A549 (cell line): Measurements from ENCODE around the gene OR1S2. TPM values are rescaled to one million over a fixed set of nuclear protein-coding genes. Genes with fewer than 3 reads are reported as not detected.

Experiments used
- ATAC-seq, 2 experiments: fragments of 200-7000 bp in 1 of 2; fragments of >200 bp in 1 of 2; cut with Nextera tagmentation in 1 of 2; cut with Tn5 transposase in 1 of 2; 3 replicates each; pipeline versions ENCODE4 v1.8.0 to v1.9.1; 2018 to 2020; ENCODE audit warnings: mild to moderate bottlenecking in 1 of 2, moderate library complexity in 1 of 2
- CTCF ChIA-PET: fragments of 300-600 bp; sonication (Branson Sonifier 250); formaldehyde crosslinking; extraction: SDS; loops from one replicate; lab custom pipeline; 2021; ENCODE audit warnings: antibody characterized with exemption, inconsistent platforms; lab: Yijun Ruan, JAX
- POLR2A ChIA-PET: fragments of 350-600 bp; formaldehyde crosslinking; extraction: SDS; loops from one replicate; lab custom pipeline; 2021; ENCODE audit warnings: antibody characterized with exemption, inconsistent platforms; lab: Yijun Ruan, JAX
- DNase-seq, 2 experiments: peaks; one replicate each; pipeline versions ENCODE4 v3.0.0 to v3.0.0-alpha.2; 2011 to 2016; ENCODE audit warnings: low read depth in 1 of 2, low spot score in 1 of 2
- FAIRE-seq: peaks from 2 replicates; lab custom pipeline; 2011; peaks lifted over from hg19 to GRCh38; lab: Jason Lieb, UNC
- H3K27ac ChIP-seq, 2 experiments: fragments of >200 bp; sonication (Bioruptor Twin); formaldehyde crosslinking; 3 replicates each; pipeline ENCODE4 v1.5.1; 2016 to 2017
- H3K4me1 ChIP-seq: fragments of >200 bp; sonication (Bioruptor Twin); formaldehyde crosslinking; 3 replicates; pipeline ENCODE4 v1.6.1; 2016
- H3K4me2 ChIP-seq: fragments of >200 bp; sonication (Bioruptor Twin); formaldehyde crosslinking; 3 replicates; pipeline ENCODE4 v1.6.1; 2016
- H3K4me3 ChIP-seq: fragments of >200 bp; sonication (Bioruptor Twin); formaldehyde crosslinking; 3 replicates; pipeline ENCODE4 v1.5.1; 2016
- H3K9me3 ChIP-seq: fragments of >200 bp; sonication (Bioruptor Twin); formaldehyde crosslinking; 3 replicates; pipeline ENCODE4 v1.6.1; 2016
- CBX2 ChIP-seq: fragments of 200-600 bp; sonication (generic); IDR thresholded peaks from 2 replicates; pipeline ENCODE4 v1.6.1; 2016; ENCODE audit warnings: low read depth, mild to moderate bottlenecking, borderline replicate concordance
- EHMT2 ChIP-seq: fragments of 200-600 bp; sonication (generic); IDR thresholded peaks from 2 replicates; pipeline ENCODE4 v1.6.1; 2016; ENCODE audit warnings: antibody characterized with exemption, low read depth, mild to moderate bottlenecking, moderate library complexity
- ESRRA ChIP-seq: fragments of 150-350 bp; IDR thresholded peaks from 2 replicates; pipeline ENCODE4 v1.6.1; 2014; ENCODE audit warnings: mild to moderate bottlenecking, low read length, borderline replicate concordance
- FOSB ChIP-seq: fragments of 250-450 bp; sonication (Bioruptor Pico); IDR thresholded peaks from 2 replicates; pipeline ENCODE4 v1.5.0; 2020; ENCODE audit warnings: mild to moderate bottlenecking, moderate library complexity
- HDAC2 ChIP-seq: fragments of 200-600 bp; sonication (generic); IDR thresholded peaks from 2 replicates; pipeline ENCODE4 v1.6.1; 2016
- HEYL ChIP-seq: fragments of 250-450 bp; sonication (Bioruptor Pico); IDR thresholded peaks from 2 replicates; pipeline ENCODE4 v1.8.0; 2021; ENCODE audit warnings: mild to moderate bottlenecking, moderate library complexity
- HOXA7 ChIP-seq: fragments of 250-450 bp; sonication (Bioruptor Pico); IDR thresholded peaks from 2 replicates; pipeline ENCODE4 v1.5.0; 2020; ENCODE audit warnings: mild to moderate bottlenecking, moderate library complexity
- HOXB5 ChIP-seq: fragments of 250-450 bp; sonication (Bioruptor Pico); IDR thresholded peaks from 2 replicates; pipeline ENCODE4 v1.5.0; 2020; ENCODE audit warnings: mild to moderate bottlenecking, moderate library complexity
- JUN ChIP-seq, 2 experiments: fragments of >200 bp; sonication (Bioruptor Twin); formaldehyde crosslinking; IDR thresholded peaks; 2 replicates in 1 of 2; 3 replicates in 1 of 2; pipeline ENCODE4 v1.6.1; 2016 to 2017
- KDM1A ChIP-seq: fragments of 200-600 bp; sonication (generic); IDR thresholded peaks from 2 replicates; pipeline ENCODE4 v1.6.1; 2016; ENCODE audit warnings: low read depth, mild to moderate bottlenecking
- MAFK ChIP-seq: fragments of 450-650 bp; IDR thresholded peaks from 2 replicates; pipeline ENCODE4 v1.6.1; 2014; ENCODE audit not compliant: partially characterized antibody
- POLR2A ChIP-seq: IDR thresholded peaks from 2 replicates; pipeline ENCODE4 v1.6.1; 2012; ENCODE audit warnings: mild to moderate bottlenecking, low read length
- RAD21 ChIP-seq, 2 experiments: fragments of >200 bp in 1 of 2; sonication (Bioruptor Twin) in 1 of 2; formaldehyde crosslinking in 1 of 2; IDR thresholded peaks in 1 of 2; conservative IDR thresholded peaks in 1 of 2; 2 replicates in 1 of 2; 3 replicates in 1 of 2; pipeline ENCODE4 v1.6.1; 2012 to 2018; ENCODE audit warnings: inconsistent platforms in 1 of 2
- SMC3 ChIP-seq: fragments of >200 bp; sonication (Bioruptor Twin); formaldehyde crosslinking; IDR thresholded peaks from 3 replicates; pipeline ENCODE4 v1.6.1; 2018; ENCODE audit warnings: inconsistent platforms
- WGBS: methylation state at CpG from one replicate; pipeline ENCODE4 v1.1.6; 2017; ENCODE audit errors: missing lambda C conversion rate; 5-methylcytosine and 5-hydroxymethylcytosine counted together
- polyA plus RNA-seq, 4 experiments: library from polyadenylated mRNA; depleted of rRNA in 3 of 4; stranded (reverse); fragments of >200 nt; fragmentation: RNase III in 1 of 4; extraction: RNeasy Plus Mini Kit Qiagen cat#74134 plus additional on column Dnase treatment in 1 of 4; gene quantifications; 2 replicates in 3 of 4; 3 replicates in 1 of 4; pipeline ENCODE4 v1.2.3, GENCODE V29; 2011 to 2017
- TF ChIP-seq, protein P1 (sequence below): fragments of 200-600 bp; sonication (generic); IDR thresholded peaks from 2 replicates; pipeline ENCODE4 v1.6.1; 2016; ENCODE audit warnings: antibody characterized with exemption, mild to moderate bottlenecking, moderate library complexity
- TF ChIP-seq, protein P2 (sequence below): fragments of >200 bp; sonication (Bioruptor Twin); formaldehyde crosslinking; IDR thresholded peaks from 2 replicates; pipeline ENCODE4 v1.6.1; 2016
- TF ChIP-seq, protein P3 (sequence below): fragments of 150-350 bp; IDR thresholded peaks from 2 replicates; pipeline ENCODE4 v1.6.1; 2014; ENCODE audit warnings: low read depth, mild to moderate bottlenecking, low read length

OR1S2 gene
- polyA plus RNA-seq, 2 of the 4 experiments (the other 2 are of a cell fraction): not detected

GRCh38 chr11:58179648-58180047 is 24.3 kb downstream of the OR1S2 start:
- TF ChIP-seq RAD21 (conservative IDR thresholded peaks at IDR 0.05 in 1 of 2, IDR thresholded peaks at IDR 0.05 in 1 of 2) (no peak), HDAC2 (no peak), HOXB5 (CRISPR knock-in tag) (no peak), FOSB (no peak), ESRRA (no peak), HEYL (CRISPR knock-in tag) (no peak), POLR2A (no peak), JUN (IDR thresholded peaks at IDR 0.05) (no peak), EHMT2 (no peak), CBX2 (no peak)
- TF ChIP-seq, protein P1, sequence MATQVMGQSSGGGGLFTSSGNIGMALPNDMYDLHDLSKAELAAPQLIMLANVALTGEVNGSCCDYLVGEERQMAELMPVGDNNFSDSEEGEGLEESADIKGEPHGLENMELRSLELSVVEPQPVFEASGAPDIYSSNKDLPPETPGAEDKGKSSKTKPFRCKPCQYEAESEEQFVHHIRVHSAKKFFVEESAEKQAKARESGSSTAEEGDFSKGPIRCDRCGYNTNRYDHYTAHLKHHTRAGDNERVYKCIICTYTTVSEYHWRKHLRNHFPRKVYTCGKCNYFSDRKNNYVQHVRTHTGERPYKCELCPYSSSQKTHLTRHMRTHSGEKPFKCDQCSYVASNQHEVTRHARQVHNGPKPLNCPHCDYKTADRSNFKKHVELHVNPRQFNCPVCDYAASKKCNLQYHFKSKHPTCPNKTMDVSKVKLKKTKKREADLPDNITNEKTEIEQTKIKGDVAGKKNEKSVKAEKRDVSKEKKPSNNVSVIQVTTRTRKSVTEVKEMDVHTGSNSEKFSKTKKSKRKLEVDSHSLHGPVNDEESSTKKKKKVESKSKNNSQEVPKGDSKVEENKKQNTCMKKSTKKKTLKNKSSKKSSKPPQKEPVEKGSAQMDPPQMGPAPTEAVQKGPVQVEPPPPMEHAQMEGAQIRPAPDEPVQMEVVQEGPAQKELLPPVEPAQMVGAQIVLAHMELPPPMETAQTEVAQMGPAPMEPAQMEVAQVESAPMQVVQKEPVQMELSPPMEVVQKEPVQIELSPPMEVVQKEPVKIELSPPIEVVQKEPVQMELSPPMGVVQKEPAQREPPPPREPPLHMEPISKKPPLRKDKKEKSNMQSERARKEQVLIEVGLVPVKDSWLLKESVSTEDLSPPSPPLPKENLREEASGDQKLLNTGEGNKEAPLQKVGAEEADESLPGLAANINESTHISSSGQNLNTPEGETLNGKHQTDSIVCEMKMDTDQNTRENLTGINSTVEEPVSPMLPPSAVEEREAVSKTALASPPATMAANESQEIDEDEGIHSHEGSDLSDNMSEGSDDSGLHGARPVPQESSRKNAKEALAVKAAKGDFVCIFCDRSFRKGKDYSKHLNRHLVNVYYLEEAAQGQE: no peak
- TF ChIP-seq, protein P2, sequence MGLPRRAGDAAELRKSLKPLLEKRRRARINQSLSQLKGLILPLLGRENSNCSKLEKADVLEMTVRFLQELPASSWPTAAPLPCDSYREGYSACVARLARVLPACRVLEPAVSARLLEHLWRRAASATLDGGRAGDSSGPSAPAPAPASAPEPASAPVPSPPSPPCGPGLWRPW: no peak
- TF ChIP-seq, protein P3, sequence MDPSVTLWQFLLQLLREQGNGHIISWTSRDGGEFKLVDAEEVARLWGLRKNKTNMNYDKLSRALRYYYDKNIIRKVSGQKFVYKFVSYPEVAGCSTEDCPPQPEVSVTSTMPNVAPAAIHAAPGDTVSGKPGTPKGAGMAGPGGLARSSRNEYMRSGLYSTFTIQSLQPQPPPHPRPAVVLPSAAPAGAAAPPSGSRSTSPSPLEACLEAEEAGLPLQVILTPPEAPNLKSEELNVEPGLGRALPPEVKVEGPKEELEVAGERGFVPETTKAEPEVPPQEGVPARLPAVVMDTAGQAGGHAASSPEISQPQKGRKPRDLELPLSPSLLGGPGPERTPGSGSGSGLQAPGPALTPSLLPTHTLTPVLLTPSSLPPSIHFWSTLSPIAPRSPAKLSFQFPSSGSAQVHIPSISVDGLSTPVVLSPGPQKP: no peak
- TF ChIP-seq, all 56 proteins: peak for 0
- Histone ChIP-seq H3K4me2 (no peak overlapping the region), H3K9me3 (no peaks in the 10 kb centered on the region), H3K4me3 (no peak overlapping the region), H3K4me1 (no peaks in the 10 kb centered on the region), H3K27ac (no peak overlapping the region)
- WGBS: 26% methylated on average over 7 of the region's 7 CpGs
- CTCF ChIA-PET: no interaction called here
- POLR2A ChIA-PET: no interaction called here
- FAIRE-seq (no peak), ATAC-seq (no peak), DNase-seq (no peak)

GRCh38 chr11:58178444-58178843 is 25.5 kb downstream of the OR1S2 start:
- WGBS: 1% methylated on average over 6 of the region's 6 CpGs
- H3K4me1 ChIP-seq: no peaks in the 10 kb centered on the region
- TF ChIP-seq SMC3: no peak
- no peak for TF ChIP-seq KDM1A
- TF ChIP-seq POLR2A: no peak
- TF ChIP-seq, all 56 proteins: peak for 0
- Histone ChIP-seq H3K4me2 (no peak overlapping the region), H3K4me3 (no peak overlapping the region), H3K9me3 (no peaks in the 10 kb centered on the region), H3K27ac (no peak overlapping the region)
- DNase-seq: no peak
- no peak for FAIRE-seq
- ChIA-PET POLR2A (no interaction called here), CTCF (no interaction called here)
- no peak for ATAC-seq

GRCh38 chr11:58177409-58178054 is 26.4 kb downstream of the OR1S2 start:
- no peak overlapping the region for H3K4me2 ChIP-seq
- WGBS: 2% methylated on average over 5 of the region's 5 CpGs
- no peak overlapping the region for H3K27ac ChIP-seq
- CTCF ChIA-PET: no interaction called here
- TF ChIP-seq MAFK: peak; percentile 49
- no peak for TF ChIP-seq HOXA7 (CRISPR knock-in tag)
- no peaks in the 10 kb centered on the region for H3K9me3 ChIP-seq
- H3K4me3 ChIP-seq: no peak overlapping the region
- POLR2A ChIA-PET: no interaction called here
- FAIRE-seq (no peak), ATAC-seq (no peak), DNase-seq (no peak)
- no peaks in the 10 kb centered on the region for H3K4me1 ChIP-seq
